Neutrophil (primary cell): ENCODE data around the gene PLXNA4.

Experiments used
- H3K27ac ChIP-seq: fragments of 200-600 bp; sonication (generic); 2 replicates; pipeline ENCODE4 v1.5.1; 2016; ENCODE audit warnings: mild to moderate bottlenecking, moderate library complexity
- H3K27me3 ChIP-seq: fragments of 200-600 bp; sonication (generic); 2 replicates; pipeline ENCODE4 v1.6.0; 2016; ENCODE audit warnings: mild to moderate bottlenecking
- H3K36me3 ChIP-seq: fragments of 200-600 bp; sonication (generic); 2 replicates; pipeline ENCODE4 v1.5.1; 2017
- H3K4me1 ChIP-seq, 2 experiments: fragments of 200-600 bp in 1 of 2; sonication (generic) in 1 of 2; 1 replicate in 1 of 2; 2 replicates in 1 of 2; pipeline versions ENCODE4 v1.5.1 to v1.6.1; 2013 to 2016; ENCODE audit warnings: low read depth in 1 of 2, low read length in 1 of 2, mild to moderate bottlenecking in 1 of 2, moderate library complexity in 1 of 2; ENCODE audit not compliant: control insufficient read depth in 1 of 2, insufficient read depth in 1 of 2
- H3K4me3 ChIP-seq, 2 experiments: fragments of 200-600 bp in 1 of 2; sonication (generic) in 1 of 2; 1 replicate in 1 of 2; 2 replicates in 1 of 2; pipeline ENCODE4 v1.5.1; 2013 to 2016; ENCODE audit warnings: low read depth in 1 of 2, low read length in 1 of 2, mild to moderate bottlenecking in 1 of 2, moderate library complexity in 1 of 2
- H3K9me3 ChIP-seq: fragments of 200-600 bp; sonication (generic); 2 replicates; pipeline ENCODE4 v1.5.1; 2016
- TF ChIP-seq, protein P1 (sequence below): fragments of 200-600 bp; sonication (generic); IDR thresholded peaks from 2 replicates; pipeline ENCODE4 v1.5.1; 2016; ENCODE audit warnings: antibody characterized with exemption

PLXNA4 gene

DNA sequence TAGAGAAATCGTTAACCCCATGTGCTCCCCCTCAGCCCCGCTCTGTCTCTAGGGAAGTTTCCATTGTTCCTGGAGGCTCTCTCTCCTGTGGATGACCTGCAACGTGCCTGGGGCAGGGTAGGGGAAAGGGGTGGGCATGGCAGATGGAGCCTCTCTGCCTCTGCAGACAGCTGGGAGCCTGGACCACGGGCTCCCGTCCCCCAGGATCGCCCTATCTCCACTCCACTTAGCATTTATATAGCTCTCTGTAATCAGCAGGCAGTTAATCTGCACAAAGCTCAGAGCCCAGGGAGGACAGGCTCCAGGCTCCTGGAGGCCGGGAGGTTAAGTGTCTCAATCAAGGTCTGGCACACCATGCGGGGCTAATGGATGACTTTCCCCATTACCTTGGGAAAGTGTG lies 369.7 kb downstream of the PLXNA4 start:
- Histone ChIP-seq H3K27me3 (no peaks in the 10 kb centered on the region), H3K9me3 (no peaks in the 10 kb centered on the region), H3K36me3 (no peaks in the 10 kb centered on the region), H3K4me3 (no peak overlapping the region), H3K4me1 (no peaks in the 10 kb centered on the region), H3K27ac (no peak overlapping the region)
- TF ChIP-seq, protein P1, sequence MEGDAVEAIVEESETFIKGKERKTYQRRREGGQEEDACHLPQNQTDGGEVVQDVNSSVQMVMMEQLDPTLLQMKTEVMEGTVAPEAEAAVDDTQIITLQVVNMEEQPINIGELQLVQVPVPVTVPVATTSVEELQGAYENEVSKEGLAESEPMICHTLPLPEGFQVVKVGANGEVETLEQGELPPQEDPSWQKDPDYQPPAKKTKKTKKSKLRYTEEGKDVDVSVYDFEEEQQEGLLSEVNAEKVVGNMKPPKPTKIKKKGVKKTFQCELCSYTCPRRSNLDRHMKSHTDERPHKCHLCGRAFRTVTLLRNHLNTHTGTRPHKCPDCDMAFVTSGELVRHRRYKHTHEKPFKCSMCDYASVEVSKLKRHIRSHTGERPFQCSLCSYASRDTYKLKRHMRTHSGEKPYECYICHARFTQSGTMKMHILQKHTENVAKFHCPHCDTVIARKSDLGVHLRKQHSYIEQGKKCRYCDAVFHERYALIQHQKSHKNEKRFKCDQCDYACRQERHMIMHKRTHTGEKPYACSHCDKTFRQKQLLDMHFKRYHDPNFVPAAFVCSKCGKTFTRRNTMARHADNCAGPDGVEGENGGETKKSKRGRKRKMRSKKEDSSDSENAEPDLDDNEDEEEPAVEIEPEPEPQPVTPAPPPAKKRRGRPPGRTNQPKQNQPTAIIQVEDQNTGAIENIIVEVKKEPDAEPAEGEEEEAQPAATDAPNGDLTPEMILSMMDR = no peak

DNA sequence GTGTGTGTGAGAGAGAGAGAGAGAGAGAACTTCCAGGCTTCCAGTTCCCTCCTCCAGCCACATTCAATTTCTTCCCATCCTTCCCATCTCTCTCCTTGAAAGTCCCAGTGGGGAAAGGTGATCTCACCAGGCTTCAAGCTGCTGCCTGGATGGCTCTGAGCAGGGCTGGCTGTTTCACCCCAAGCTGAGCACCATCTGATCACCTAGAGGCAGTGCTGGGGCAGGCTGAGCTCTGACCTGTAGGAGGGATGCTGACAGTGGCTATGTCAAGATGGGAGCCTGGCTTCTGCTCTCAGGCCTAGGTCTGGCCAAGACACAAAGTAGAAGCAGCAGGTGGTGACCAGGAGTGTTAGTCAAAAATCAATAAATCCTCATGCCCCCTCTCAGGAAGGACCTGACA lies 370.8 kb downstream of the PLXNA4 start:
- Histone ChIP-seq H3K9me3 (no peaks in the 10 kb centered on the region), H3K27me3 (no peaks in the 10 kb centered on the region), H3K36me3 (no peaks in the 10 kb centered on the region), H3K4me3 (no peak overlapping the region), H3K4me1 (no peaks in the 10 kb centered on the region), H3K27ac (no peak overlapping the region)
- TF ChIP-seq, protein P1 = no peak

DNA sequence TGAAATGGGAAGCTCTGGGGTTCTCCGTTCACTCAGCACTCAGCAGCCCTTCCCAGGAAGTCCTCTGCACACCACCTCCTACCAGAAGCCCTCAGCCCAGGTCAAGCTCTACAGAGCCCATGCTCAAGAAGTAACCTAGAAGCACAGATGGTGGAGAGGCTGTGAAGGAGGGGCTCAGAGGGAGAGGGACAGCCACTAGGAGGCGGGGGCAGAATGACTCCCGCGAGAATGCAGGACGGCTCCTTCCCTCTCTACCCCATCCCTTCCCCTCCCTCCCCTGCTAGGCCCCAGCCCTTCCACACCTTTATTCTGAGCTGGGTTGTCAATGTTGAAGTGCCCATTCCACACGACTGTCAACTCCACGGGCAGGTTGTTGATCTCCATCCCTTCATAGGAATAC lies 373.2 kb downstream of the PLXNA4 start:
- TF ChIP-seq, protein P1 = no peak
- H3K4me1 ChIP-seq = no peaks in the 10 kb centered on the region
- no peaks in the 10 kb centered on the region for H3K36me3 ChIP-seq
- H3K27me3 ChIP-seq = no peaks in the 10 kb centered on the region
- no peaks in the 10 kb centered on the region for H3K9me3 ChIP-seq
- no peak overlapping the region for H3K4me3 ChIP-seq
- no peak overlapping the region for H3K27ac ChIP-seq

DNA sequence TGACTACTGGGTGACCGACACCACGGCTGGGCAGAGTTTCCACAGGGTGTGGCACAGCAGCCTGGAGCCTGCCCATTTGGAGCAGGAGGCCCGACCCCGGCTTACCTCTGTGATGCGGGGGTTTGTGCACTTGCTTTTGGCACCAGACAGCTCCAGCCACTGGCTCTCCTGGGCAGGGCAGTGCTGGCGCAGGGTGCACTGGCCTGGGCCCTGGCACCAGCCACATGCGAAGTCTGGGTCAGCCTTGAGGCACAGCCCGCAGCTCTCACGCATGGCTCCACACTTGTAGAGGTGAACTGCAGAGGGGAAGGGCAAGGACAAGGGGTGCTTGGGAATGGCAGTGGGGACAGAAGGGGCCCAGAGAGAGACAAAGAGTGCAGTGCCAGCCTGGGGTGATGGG lies 373.7 kb downstream of the PLXNA4 start:
- TF ChIP-seq, protein P1 = no peak
- Histone ChIP-seq H3K4me1 (no peaks in the 10 kb centered on the region), H3K36me3 (no peaks in the 10 kb centered on the region), H3K4me3 (no peak overlapping the region), H3K27me3 (no peaks in the 10 kb centered on the region), H3K9me3 (no peaks in the 10 kb centered on the region), H3K27ac (no peak overlapping the region)

DNA sequence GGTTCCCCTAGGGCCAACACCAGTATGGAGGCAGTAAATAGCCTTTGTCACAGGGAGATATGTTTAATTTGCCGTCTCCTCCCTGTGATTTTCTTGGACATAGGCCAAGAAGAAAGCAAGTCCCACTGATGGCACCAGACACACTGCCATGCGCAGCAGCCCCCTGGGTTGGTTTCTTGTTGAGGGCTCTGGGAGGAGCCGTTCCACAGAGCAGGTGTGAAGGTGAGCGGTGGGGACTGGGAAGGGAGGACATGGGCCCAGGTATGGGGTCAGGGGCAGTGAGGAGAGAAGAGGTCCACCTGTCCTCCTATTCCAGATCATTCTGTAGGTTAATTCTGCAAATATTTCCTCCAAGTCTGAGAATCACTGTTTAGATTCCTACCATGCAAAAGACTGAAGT lies 376.1 kb downstream of the PLXNA4 start:
- no peak overlapping the region for H3K4me3 ChIP-seq
- TF ChIP-seq, protein P1 = no peak
- H3K27ac ChIP-seq = no peak overlapping the region
- H3K9me3 ChIP-seq = no peaks in the 10 kb centered on the region
- no peaks in the 10 kb centered on the region for H3K36me3 ChIP-seq
- H3K4me1 ChIP-seq = no peaks in the 10 kb centered on the region
- no peaks in the 10 kb centered on the region for H3K27me3 ChIP-seq

DNA sequence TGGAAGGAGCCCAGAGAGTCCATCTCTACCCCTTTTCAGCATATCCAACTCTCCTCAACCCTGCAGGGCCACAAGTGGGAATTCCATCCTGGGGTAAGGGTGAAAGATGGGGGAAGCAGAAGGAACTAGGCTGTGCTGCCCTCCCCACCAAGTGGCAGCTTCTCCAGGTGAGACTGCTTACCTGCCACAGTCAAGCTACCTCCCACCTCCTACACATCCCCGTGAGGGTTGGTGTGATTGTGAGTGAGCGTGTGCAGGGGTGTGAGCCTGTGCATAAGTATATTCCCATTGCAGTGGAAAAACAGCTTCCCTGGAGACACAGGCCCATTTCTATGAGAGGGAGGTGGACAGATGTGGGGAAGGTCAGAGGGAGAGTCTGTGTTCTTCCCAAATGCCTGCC lies 376.6 kb downstream of the PLXNA4 start:
- no peaks in the 10 kb centered on the region for H3K9me3 ChIP-seq
- no peak overlapping the region for H3K27ac ChIP-seq
- H3K4me1 ChIP-seq = no peaks in the 10 kb centered on the region
- TF ChIP-seq, protein P1 = no peak
- no peaks in the 10 kb centered on the region for H3K36me3 ChIP-seq
- no peaks in the 10 kb centered on the region for H3K27me3 ChIP-seq
- H3K4me3 ChIP-seq = no peak overlapping the region
